GM18507 (cell line): ENCODE results near the gene ATF6.

ENCODE experiments used
- DNase-seq: peaks from one replicate; pipeline ENCODE4 v3.0.0; 2011; ENCODE audit warnings: low read depth; ENCODE audit not compliant: insufficient read length; ENCODE audit errors: extremely low spot score
- FAIRE-seq: peaks from 2 replicates; lab custom pipeline; 2011; peaks lifted over from hg19 to GRCh38; lab: Jason Lieb, UNC

Gene ATF6

GRCh38 chr1:161915978-161916377, 149.9 kb downstream of the ATF6 start:
- DNase-seq (no peak), FAIRE-seq (no peak)

GRCh38 chr1:161919229-161919628, 153.1 kb downstream of the ATF6 start:
- peak; percentile 80 for FAIRE-seq
- DNase-seq, result no peak

- DNase-seq (no peak), FAIRE-seq (no peak)
Observed at GRCh38 chr1:161921491-161921890, 155.4 kb downstream of the ATF6 start.

GRCh38 chr1:161921990-161922389, 155.9 kb downstream of the ATF6 start:
- DNase-seq, result no peak
- no peak for FAIRE-seq

- FAIRE-seq, result no peak
- DNase-seq, result no peak
Observed at GRCh38 chr1:161928056-161928455, 161.9 kb downstream of the ATF6 start.

- FAIRE-seq (no peak), DNase-seq (no peak)
Observed at GRCh38 chr1:161929137-161929536, 163.0 kb downstream of the ATF6 start.

GRCh38 chr1:161930064-161930463, 163.9 kb downstream of the ATF6 start:
- DNase-seq, result no peak
- FAIRE-seq, result no peak

- FAIRE-seq, result no peak
- no peak for DNase-seq
Observed at GRCh38 chr1:161932668-161933067, 166.5 kb downstream of the ATF6 start.

DNA sequence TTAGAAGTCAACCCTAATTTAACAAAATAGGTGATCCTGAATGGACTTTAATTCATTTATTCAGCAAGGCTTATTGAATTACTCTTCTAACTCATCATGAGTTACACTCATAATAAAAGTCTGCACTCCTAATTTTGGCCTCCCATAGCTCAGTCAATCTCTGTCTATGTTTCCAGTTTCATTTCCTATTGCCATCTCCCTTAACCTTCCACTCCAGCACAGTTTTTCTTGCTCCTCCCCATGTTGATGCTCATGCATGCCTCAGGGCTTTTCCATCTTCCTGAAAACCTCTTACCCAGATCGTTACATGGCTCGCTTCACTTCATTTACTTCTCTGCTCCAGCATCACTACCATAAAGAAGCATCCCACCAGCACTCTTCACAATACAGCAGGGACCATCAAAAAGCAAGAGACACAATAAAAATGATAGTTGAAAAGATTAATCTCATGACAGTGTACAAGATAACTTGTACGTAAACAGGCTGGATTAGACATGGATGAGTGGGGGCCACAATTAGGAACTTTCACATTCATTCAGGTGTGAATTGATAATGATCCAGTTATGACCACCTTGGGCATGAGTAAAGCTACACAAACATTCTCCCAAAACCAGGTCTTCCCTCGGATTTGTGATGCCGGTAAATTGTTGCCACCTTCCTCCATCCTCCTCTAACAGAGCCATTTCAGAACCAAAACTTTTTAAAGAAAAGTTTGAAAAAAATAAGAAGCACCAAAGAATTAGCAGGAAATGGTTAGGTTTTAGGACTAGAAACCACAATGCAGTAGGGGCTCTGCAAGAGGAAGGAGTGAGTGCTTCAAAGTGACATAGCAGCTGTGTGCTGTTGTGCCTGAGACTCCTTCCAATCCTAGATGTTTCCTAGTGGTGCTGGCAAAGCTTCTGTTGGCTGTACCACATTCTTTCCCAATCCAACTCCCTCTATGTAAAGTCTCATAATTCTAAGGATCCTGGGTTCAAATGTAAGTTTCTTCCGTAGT, 167.8 kb downstream of the ATF6 start:
- DNase-seq (no peak), FAIRE-seq (peak; percentile 53)

DNA sequence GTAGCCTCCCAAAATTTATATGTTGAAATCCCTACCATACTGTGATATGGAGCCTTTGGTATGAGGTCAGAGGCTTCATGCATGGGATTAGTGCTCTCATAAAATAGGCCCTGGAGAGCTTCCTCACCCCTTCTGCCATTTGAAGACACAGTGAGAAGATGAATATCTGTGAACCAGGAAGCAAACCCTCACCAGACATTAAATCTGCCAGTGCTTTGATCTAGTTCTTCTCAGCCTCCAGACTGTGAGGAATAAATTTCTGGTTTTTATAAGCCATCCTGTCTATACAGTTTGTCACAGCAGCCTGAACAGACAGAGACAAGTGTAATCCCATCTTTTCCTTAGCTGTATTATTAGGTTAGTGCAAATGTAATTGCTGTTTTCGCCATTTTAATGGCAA, 169.1 kb downstream of the ATF6 start:
- DNase-seq, result no peak
- no peak for FAIRE-seq

DNA sequence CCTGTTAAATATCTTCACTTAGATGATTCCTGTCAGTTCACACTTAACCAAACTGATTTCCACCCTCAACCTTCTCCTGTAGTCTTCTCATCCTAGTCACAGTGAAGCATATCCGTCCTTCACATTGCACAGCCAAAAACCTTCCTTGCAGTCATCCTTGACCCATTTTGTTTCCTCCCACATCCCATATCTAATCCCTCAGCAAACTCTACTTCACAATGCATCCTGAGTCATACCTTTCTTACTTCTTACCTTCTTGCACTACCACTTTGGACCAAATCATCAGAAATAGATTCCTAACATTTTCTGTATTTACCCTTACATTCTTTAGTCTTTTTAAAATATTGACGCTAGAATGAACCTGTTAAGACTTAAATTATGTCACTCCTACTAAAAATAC, 170.7 kb downstream of the ATF6 start:
- DNase-seq, result no peak
- no peak for FAIRE-seq

DNA sequence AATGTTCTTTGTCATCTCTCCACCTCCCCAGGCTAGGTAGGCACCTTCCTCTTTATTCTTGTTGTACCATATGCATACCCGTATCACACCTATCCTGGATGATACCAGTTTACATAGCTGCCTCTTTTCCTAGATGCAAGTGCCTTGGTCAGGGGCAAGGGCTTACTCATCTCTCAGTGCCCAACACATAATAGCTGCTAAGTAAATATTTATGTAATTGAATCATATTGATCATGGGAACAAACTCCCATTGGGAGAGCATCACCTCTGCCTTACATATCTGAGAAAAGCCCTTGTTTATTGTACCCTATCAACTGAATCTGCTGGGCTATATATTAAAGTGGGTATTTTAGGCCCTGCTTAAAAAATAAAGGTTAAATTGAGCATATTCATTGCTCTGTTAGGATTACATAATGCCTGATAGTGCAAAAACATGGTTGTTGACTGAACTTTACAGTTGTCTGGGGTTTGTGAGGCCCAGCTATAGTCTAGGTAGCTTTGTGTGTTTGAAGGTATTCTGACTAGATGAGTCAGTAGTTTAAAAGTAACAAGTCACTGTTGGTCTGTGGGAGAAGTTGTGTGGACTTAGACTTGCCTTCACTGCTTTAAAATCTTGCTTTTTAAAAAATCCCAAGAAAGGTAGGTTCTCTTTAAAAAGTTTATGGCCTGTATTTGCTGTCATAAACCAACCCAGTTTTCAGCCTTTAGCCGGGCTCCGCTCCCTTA, 174.9 kb downstream of the ATF6 start:
- no peak for FAIRE-seq

DNA sequence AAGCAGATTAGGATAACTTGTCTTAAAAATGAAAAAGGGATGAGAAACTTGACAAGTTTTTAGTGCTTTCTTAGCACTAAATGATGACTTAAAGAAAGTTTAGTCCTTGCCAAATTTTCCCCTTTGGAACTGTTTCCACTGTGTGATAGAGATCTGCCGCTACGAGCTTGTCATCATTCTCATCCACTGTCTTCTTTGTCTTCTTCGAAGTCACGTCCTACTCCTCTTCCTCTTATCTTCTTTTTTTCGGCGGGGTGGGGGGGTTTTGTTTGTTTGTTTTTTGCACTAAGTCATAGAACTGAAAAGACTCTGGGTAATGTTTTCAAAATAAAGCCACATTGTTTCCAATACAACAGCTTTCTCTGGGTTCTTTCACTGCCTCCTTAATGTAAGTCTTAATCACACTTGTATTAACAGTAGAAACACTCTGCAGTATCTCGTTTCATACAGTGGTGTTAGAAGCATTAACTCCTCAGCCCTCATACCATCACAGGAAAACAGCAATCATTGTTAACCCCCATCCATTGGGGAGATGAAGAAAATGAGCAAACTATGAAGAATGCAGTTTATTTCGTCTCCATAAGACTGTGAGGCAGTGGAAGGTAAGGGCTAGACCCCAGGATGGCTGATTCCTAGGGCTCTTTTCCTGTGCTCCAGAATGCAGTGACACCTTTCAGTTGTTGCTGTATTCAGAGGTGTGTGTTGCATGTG, 175.8 kb downstream of the ATF6 start:
- FAIRE-seq (no peak), DNase-seq (no peak)

More for the DNA sequence above, 174.9 kb downstream of the ATF6 start:
- no peak for DNase-seq

GRCh38 chr1:161943737-161944136, 177.6 kb downstream of the ATF6 start:
- no peak for FAIRE-seq
- DNase-seq, result no peak

GRCh38 chr1:161944381-161944780, 178.3 kb downstream of the ATF6 start:
- no peak for FAIRE-seq
- DNase-seq, result no peak

GRCh38 chr1:161945306-161946060, 179.4 kb downstream of the ATF6 start:
- DNase-seq (no peak), FAIRE-seq (no peak)

GRCh38 chr1:161946071-161946987, 180.2 kb downstream of the ATF6 start:
- DNase-seq (no peak), FAIRE-seq (no peak)

DNA sequence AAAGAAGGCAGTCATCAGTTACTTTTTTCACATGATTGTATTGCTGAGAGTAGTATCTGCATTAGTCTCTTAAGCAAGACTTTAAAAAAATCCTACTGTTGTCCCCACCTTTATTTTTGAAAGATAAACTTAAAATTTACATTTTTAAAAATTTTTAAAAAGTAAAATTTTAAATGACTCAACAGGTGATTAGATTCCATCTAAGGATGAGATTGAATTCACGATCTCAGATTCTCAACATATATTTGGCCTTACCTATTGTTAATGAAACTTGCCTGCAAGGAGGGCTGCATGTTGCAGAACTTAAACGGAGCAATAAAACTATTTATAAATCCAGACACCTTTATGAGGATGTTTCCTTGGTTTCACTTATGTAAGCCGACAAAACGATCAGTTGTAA, 182.3 kb downstream of the ATF6 start:
- no peak for FAIRE-seq
- DNase-seq, result no peak
